ENCODE measurements around the gene TOMM34. TPM values are rescaled to one million over a fixed set of nuclear protein-coding genes. Genes with fewer than 3 reads are reported as not detected.

Gene TOMM34
- polyA plus RNA-seq, 1 donor (not counting 4 experiments of a cell fraction or from before 2014, with no cell fraction given), result 32.9 TPM

GRCh38 chr20:44921447-44921846 is 38.8 kb downstream of the TOMM34 start:
- no peak for DNase-seq (ENCODE audit: low read depth, low spot score)
- peaks cover 20 to 26% of the 10 kb centered on the region in 2 experiments for H3K36me3 ChIP-seq (ENCODE audit: control insufficient read depth in 2 of 2, extremely low read depth in 1 of 2, insufficient read depth in 2 of 2, low read length in 2 of 2)
- TF ChIP-seq EZH2 (IDR thresholded peaks at IDR 0.05; ENCODE audit: low read length), result no peak
- no peaks in the 10 kb centered on the region for H4K20me1 ChIP-seq (ENCODE audit: control insufficient read depth, extremely low read depth, insufficient read depth, low read length)
- dilution Hi-C loops (cut with MboI; ENCODE audit: extremely low pct_ligation_motif_present, low sequenced_read_pairs), result no loop called here
- H3K4me2 ChIP-seq (ENCODE audit: control insufficient read depth, extremely low read depth, insufficient read depth, low read depth, low read length), result no peak overlapping the region
- no peak overlapping the region for H3K4me3 ChIP-seq (ENCODE audit: control insufficient read depth in 2 of 3, extremely low read depth in 1 of 3, insufficient read depth in 2 of 3, low read depth in 1 of 3, low read length in 3 of 3)
- no peaks in the 10 kb centered on the region for H3K79me2 ChIP-seq (ENCODE audit: control insufficient read depth, insufficient read depth, low read length)
- H3K9me1 ChIP-seq (ENCODE audit: control insufficient read depth, extremely low read depth, insufficient read depth, low read length), result peaks cover 3% of the 10 kb centered on the region
- no peak overlapping the region for H3K9ac ChIP-seq (ENCODE audit: control insufficient read depth, extremely low read depth, insufficient read depth, low read length)
- no peak overlapping the region for H3K27ac ChIP-seq (ENCODE audit: control insufficient read depth, insufficient read depth, low read length)
- H3K4me1 ChIP-seq (ENCODE audit: control insufficient read depth, extremely low read depth, insufficient read depth, low read length), result peaks cover 11% of the 10 kb centered on the region
- no peaks in the 10 kb centered on the region for H3K9me3 ChIP-seq (ENCODE audit: control insufficient read depth, low read depth, low read length)
- no peaks in the 10 kb centered on the region for H3K27me3 ChIP-seq (ENCODE audit: control insufficient read depth, extremely low read depth, insufficient read depth, low read length)
- H2AFZ ChIP-seq (ENCODE audit: control insufficient read depth, low read length), result no peak overlapping the region
- no peak for FAIRE-seq

GRCh38 chr20:44918761-44919160 is 41.4 kb downstream of the TOMM34 start:
- TF ChIP-seq EZH2 (IDR thresholded peaks at IDR 0.05; ENCODE audit: low read length) (no peak), CTCF (optimal IDR thresholded peaks at IDR 0.05 in 1 of 3, IDR thresholded peaks at IDR 0.05 in 1 of 3, conservative IDR thresholded peaks at IDR 0.05 in 1 of 3; ENCODE audit: extremely low read depth in 1 of 3, insufficient read depth in 2 of 3, low read length in 3 of 3) (no peak)
- dilution Hi-C loops (cut with MboI; ENCODE audit: extremely low pct_ligation_motif_present, low sequenced_read_pairs), result no loop called here

GRCh38 chr20:44918342-44918741 is 41.9 kb downstream of the TOMM34 start:
- Histone ChIP-seq H3K4me2 (ENCODE audit: control insufficient read depth, extremely low read depth, insufficient read depth, low read depth, low read length) (no peak overlapping the region), H3K36me3 (ENCODE audit: control insufficient read depth in 2 of 2, extremely low read depth in 1 of 2, insufficient read depth in 2 of 2, low read length in 2 of 2) (peaks cover 23 to 26% of the 10 kb centered on the region in 2 experiments), H3K9ac (ENCODE audit: control insufficient read depth, extremely low read depth, insufficient read depth, low read length) (no peak overlapping the region), H3K9me1 (ENCODE audit: control insufficient read depth, extremely low read depth, insufficient read depth, low read length) (no peaks in the 10 kb centered on the region), H3K4me3 (ENCODE audit: control insufficient read depth in 2 of 3, extremely low read depth in 1 of 3, insufficient read depth in 2 of 3, low read depth in 1 of 3, low read length in 3 of 3) (no peak overlapping the region), H2AFZ (ENCODE audit: control insufficient read depth, low read length) (no peak overlapping the region), H3K4me1 (ENCODE audit: control insufficient read depth, extremely low read depth, insufficient read depth, low read length) (no peaks in the 10 kb centered on the region), H3K9me3 (ENCODE audit: control insufficient read depth, low read depth, low read length) (no peaks in the 10 kb centered on the region), H3K79me2 (ENCODE audit: control insufficient read depth, insufficient read depth, low read length) (no peaks in the 10 kb centered on the region), H3K27me3 (ENCODE audit: control insufficient read depth, extremely low read depth, insufficient read depth, low read length) (no peaks in the 10 kb centered on the region), H3K27ac (ENCODE audit: control insufficient read depth, insufficient read depth, low read length) (no peak overlapping the region), H4K20me1 (ENCODE audit: control insufficient read depth, extremely low read depth, insufficient read depth, low read length) (no peaks in the 10 kb centered on the region)
- no peak for DNase-seq (ENCODE audit: low read depth, low spot score)
- TF ChIP-seq CTCF (optimal IDR thresholded peaks at IDR 0.05 in 1 of 3, IDR thresholded peaks at IDR 0.05 in 1 of 3, conservative IDR thresholded peaks at IDR 0.05 in 1 of 3; ENCODE audit: extremely low read depth in 1 of 3, insufficient read depth in 2 of 3, low read length in 3 of 3), result no peak
- no peak for TF ChIP-seq EZH2 (IDR thresholded peaks at IDR 0.05; ENCODE audit: low read length)
- dilution Hi-C loops (cut with MboI; ENCODE audit: extremely low pct_ligation_motif_present, low sequenced_read_pairs), result no loop called here
- no peak for FAIRE-seq

More at GRCh38 chr20:44918761-44919160, 41.4 kb downstream of the TOMM34 start:
- no peaks in the 10 kb centered on the region for H3K4me1 ChIP-seq (ENCODE audit: control insufficient read depth, extremely low read depth, insufficient read depth, low read length)
- H4K20me1 ChIP-seq (ENCODE audit: control insufficient read depth, extremely low read depth, insufficient read depth, low read length), result no peaks in the 10 kb centered on the region
- H3K79me2 ChIP-seq (ENCODE audit: control insufficient read depth, insufficient read depth, low read length), result no peaks in the 10 kb centered on the region
- no peaks in the 10 kb centered on the region for H3K9me3 ChIP-seq (ENCODE audit: control insufficient read depth, low read depth, low read length)
- H3K27ac ChIP-seq (ENCODE audit: control insufficient read depth, insufficient read depth, low read length), result no peak overlapping the region
- H3K9me1 ChIP-seq (ENCODE audit: control insufficient read depth, extremely low read depth, insufficient read depth, low read length), result no peaks in the 10 kb centered on the region
- H3K4me3 ChIP-seq (ENCODE audit: control insufficient read depth in 2 of 3, extremely low read depth in 1 of 3, insufficient read depth in 2 of 3, low read depth in 1 of 3, low read length in 3 of 3), result no peak overlapping the region
- FAIRE-seq (no peak), DNase-seq (ENCODE audit: low read depth, low spot score) (no peak)
- no peak overlapping the region for H3K4me2 ChIP-seq (ENCODE audit: control insufficient read depth, extremely low read depth, insufficient read depth, low read depth, low read length)
- peaks cover 21 to 23% of the 10 kb centered on the region in 2 experiments for H3K36me3 ChIP-seq (ENCODE audit: control insufficient read depth in 2 of 2, extremely low read depth in 1 of 2, insufficient read depth in 2 of 2, low read length in 2 of 2)
- no peak overlapping the region for H2AFZ ChIP-seq (ENCODE audit: control insufficient read depth, low read length)
- H3K9ac ChIP-seq (ENCODE audit: control insufficient read depth, extremely low read depth, insufficient read depth, low read length), result no peak overlapping the region
- H3K27me3 ChIP-seq (ENCODE audit: control insufficient read depth, extremely low read depth, insufficient read depth, low read length), result no peaks in the 10 kb centered on the region

Data from keratinocyte (primary cell).